ENCODE results near the gene MBD5. TPM values are rescaled to one million over a fixed set of nuclear protein-coding genes. Genes with fewer than 3 reads are reported as not detected.
"Not testable (repeated sequence)": the region's sequence is repeated elsewhere in the genome, so short reads cannot be mapped to it uniquely, and the experiment has no call there.

The MBD5 gene
- polyA plus RNA-seq (2013, experiment 1 of 2) = 13.4 TPM
- 13.3 TPM for polyA plus RNA-seq (2013, experiment 2 of 2)

DNA sequence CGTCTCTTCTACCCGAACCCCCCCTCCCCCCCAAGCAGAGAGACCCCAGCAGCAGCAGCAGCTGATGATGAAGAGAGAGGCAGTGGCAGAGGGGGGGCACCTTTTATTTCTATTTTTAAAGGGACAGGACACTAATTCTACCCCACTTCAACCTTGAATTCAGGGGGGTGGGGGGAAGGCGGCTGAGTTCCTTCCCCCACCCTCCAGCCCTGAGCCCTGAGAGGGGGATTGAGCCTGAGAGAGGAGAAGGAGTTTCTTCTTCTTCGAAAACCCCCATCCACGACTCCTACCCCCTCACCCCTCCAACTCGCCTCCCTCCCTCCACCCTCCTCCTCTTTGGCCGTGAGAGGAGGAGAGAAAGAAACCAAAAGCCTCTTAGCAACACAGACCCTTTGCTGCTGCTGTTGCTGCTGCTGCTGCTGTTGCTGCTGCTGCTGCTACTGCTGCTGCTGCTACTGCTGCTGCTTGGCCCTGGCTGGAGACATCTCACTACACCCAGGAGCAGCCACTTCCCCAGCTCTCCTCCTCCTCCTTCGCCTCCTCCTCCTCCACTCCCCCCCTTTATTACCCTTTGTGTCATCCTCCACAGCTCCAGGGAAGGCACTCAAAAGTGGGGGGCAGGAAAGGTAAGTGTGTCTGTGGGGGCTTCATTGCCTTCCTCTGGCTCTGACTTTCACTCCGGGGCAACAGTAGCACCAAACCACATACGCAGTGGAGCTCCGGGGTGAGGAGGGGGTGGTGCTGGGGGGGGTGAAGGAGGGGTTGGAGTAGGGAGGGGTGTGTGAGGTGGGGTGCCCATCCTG lies at the start of gene MBD5:
MBD5 (plus strand) TSS at position 33 of the 803 bp plus-strand sequence.
- WGBS = 2% methylated on average over 7 of the region's 11 CpGs

DNA sequence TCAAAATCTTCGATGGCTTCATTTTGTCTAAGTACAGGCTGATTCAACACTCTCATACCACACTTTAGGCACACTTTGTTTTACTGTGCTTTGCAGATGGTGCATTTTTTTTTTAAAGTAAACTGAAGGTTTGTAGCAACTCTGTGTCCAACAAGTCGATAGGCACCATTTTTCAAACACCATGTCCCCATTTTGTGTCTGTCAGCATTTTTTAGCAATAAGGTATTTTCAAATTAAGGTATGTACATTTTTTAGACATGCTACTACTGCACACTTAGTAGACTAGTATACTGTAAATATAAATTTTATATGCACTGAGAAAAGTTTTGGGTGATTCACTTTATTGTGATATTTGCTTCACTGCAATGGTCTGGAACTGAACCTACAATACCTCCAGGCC lies 44.8 kb upstream of the MBD5 start:
- Histone ChIP-seq H3K36me3 (ENCODE audit: insufficient read depth, low read length) (peaks cover 20% of the 10 kb centered on the region), H3K9me3 (ENCODE audit: insufficient read depth, low read depth, low read length) (no peaks in the 10 kb centered on the region), H3K27ac (ENCODE audit: low read depth, low read length) (no peak overlapping the region), H3K9ac (ENCODE audit: low read depth, low read length) (no peak overlapping the region), H3K4me3 (ENCODE audit: low read length) (no peak overlapping the region), H3K27me3 (ENCODE audit: insufficient read depth, low read length) (no peaks in the 10 kb centered on the region), H3K4me1 (ENCODE audit: insufficient read depth, low read length) (peaks cover 4% of the 10 kb centered on the region; the same call in 1 of the 2 replicates)
- WGBS = 96% methylated on average over 2 of the region's 2 CpGs

More for the DNA sequence above, at the start of gene MBD5:
- H3K27me3 ChIP-seq (ENCODE audit: insufficient read depth, low read length) = no peaks in the 10 kb centered on the region
- H3K9me3 ChIP-seq (ENCODE audit: insufficient read depth, low read depth, low read length) = no peaks in the 10 kb centered on the region
- peaks cover 30% of the 10 kb centered on the region for H3K4me1 ChIP-seq (ENCODE audit: insufficient read depth, low read length)
- peak within 1 kb of the TSS; percentile 89 for H3K9ac ChIP-seq (ENCODE audit: low read depth, low read length)
- H3K36me3 ChIP-seq (ENCODE audit: insufficient read depth, low read length) = 0 out of 2 replicates have a peak, but pooled peaks cover 3% of the 10 kb centered on the region
- H3K4me3 ChIP-seq (ENCODE audit: low read length) = peak within 1 kb of the TSS; percentile 98
- peak within 1 kb of the TSS; percentile 81 for H3K27ac ChIP-seq (ENCODE audit: low read depth, low read length)

DNA sequence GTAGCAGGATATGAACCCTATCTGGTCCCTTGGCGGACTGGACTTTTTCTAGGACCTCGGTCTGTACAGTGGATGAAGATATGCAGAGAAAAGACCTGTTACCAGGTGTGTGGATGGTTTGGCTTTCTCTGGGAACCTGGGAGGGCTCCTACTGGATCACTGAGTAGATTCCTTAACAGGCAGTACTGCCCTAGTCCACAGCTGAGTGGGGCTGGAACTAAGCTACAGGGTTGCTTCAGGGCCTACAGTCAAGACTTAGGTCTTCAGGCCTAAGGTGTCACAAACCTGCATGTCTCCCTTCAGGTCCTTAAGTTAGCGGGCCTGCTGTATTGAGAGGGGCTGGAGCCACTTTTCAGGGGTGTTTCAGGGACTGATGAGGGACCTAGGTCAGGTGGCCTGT lies 43.2 kb upstream of the MBD5 start:
- Histone ChIP-seq H3K9ac (ENCODE audit: low read depth, low read length) (no peak overlapping the region), H3K4me3 (ENCODE audit: low read length) (no peak overlapping the region), H3K36me3 (ENCODE audit: insufficient read depth, low read length) (peaks cover 9% of the 10 kb centered on the region), H3K9me3 (ENCODE audit: insufficient read depth, low read depth, low read length) (no peaks in the 10 kb centered on the region), H3K27me3 (ENCODE audit: insufficient read depth, low read length) (no peaks in the 10 kb centered on the region), H3K27ac (ENCODE audit: low read depth, low read length) (no peak overlapping the region), H3K4me1 (ENCODE audit: insufficient read depth, low read length) (peaks cover 4% of the 10 kb centered on the region; the same call in 1 of the 2 replicates)
- 95% methylated on average over 3 of the region's 3 CpGs for WGBS

DNA sequence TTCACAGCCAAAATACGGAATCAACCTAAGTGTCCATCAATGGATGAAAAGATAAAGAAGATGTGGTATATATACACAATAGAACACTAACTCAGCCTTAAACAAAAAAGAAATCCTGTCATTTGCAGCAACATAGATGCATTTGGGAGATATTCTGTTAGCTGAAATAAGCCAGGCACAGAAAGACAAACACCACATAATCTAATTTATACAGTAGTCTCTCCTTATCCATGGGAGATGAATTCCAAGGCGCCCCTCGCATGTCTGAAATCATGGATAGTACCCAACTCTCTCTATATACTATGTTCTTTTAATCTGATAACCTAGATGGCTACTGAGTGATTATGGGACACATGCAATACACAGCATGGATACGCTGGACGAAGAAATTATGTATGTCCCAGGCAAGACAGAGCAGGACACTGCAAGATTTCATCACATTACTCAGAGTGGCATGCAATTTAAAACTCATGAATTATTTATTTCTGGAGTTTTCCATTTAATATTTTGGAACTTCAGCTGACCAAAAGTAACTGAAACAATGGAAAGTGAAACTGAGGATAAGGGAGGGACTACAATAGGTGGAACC lies 39.9 kb upstream of the MBD5 start:
- Histone ChIP-seq H3K9ac (ENCODE audit: low read depth, low read length) (no peak overlapping the region), H3K4me1 (ENCODE audit: insufficient read depth, low read length) (no peaks in the 10 kb centered on the region), H3K4me3 (ENCODE audit: low read length) (no peak overlapping the region), H3K27me3 (ENCODE audit: insufficient read depth, low read length) (no peaks in the 10 kb centered on the region), H3K27ac (ENCODE audit: low read depth, low read length) (no peak overlapping the region), H3K36me3 (ENCODE audit: insufficient read depth, low read length) (no peaks in the 10 kb centered on the region), H3K9me3 (ENCODE audit: insufficient read depth, low read depth, low read length) (no peaks in the 10 kb centered on the region)
- WGBS = 100% methylated on average over 4 of the region's 5 CpGs

DNA sequence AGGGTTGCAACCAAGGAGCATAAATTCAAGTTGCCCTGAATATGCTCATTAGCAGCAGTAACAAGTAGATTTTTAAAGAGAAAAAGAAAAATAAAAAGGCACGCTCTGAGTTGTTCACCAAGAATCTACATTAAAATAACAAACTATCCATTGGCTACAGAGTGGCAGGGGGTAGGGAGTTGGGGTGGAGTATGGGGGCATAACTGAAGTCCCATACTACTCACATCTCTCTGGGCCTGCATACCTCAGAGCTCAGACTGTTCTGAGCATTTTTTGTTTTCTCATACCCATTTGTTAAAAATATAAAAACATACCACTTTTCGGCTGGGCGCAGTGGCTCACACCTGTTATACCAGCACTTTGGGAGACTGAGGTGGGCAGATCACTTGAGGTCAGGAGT lies 31.8 kb upstream of the MBD5 start:
- Histone ChIP-seq H3K9me3 (ENCODE audit: insufficient read depth, low read depth, low read length) (no peaks in the 10 kb centered on the region), H3K4me1 (ENCODE audit: insufficient read depth, low read length) (peaks cover 19% of the 10 kb centered on the region), H3K27me3 (ENCODE audit: insufficient read depth, low read length) (no peaks in the 10 kb centered on the region), H3K9ac (ENCODE audit: low read depth, low read length) (no peak overlapping the region), H3K4me3 (ENCODE audit: low read length) (no peak overlapping the region), H3K27ac (ENCODE audit: low read depth, low read length) (no peak overlapping the region; the same call in 1 of the 2 replicates), H3K36me3 (ENCODE audit: insufficient read depth, low read length) (no peaks in the 10 kb centered on the region)
- 89% methylated on average over 2 of the region's 3 CpGs for WGBS

DNA sequence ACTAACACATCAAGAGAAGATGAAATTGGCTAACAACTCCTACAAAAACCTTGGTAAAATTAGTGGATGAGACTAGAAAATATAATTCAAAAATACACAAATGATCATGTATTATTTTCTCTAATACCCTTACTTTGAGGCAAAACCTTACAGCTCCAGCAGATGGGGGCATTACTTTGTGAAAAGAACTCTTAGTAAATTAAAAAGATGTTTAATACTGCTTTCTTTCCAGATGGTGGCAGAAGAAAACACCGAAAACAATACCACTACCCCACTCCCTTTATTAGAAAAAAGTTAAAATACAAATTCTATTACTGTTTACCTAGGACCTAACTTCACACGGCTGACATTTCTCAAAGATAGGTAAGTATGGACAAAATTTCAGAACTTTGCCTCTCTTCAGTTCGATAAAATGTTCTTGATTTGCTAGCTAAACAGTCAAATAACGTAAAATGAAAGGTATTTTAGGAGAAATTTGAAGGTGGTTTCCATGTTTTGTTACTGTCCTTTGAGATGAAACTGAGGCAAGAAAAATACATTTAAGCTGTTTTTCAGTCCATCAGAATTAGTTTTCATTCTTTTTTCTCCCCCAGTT lies 31.0 kb upstream of the MBD5 start:
- no peak overlapping the region for H3K4me3 ChIP-seq (ENCODE audit: low read length)
- no peak overlapping the region for H3K9ac ChIP-seq (ENCODE audit: low read depth, low read length)
- peak overlapping the region; percentile 35; the same call in 1 of the 2 replicates for H3K27ac ChIP-seq (ENCODE audit: low read depth, low read length)
- 0 out of 2 replicates have a peak, but pooled peaks cover under 1% of the 10 kb centered on the region for H3K36me3 ChIP-seq (ENCODE audit: insufficient read depth, low read length)
- H3K4me1 ChIP-seq (ENCODE audit: insufficient read depth, low read length) = peaks cover 19% of the 10 kb centered on the region
- no peaks in the 10 kb centered on the region for H3K9me3 ChIP-seq (ENCODE audit: insufficient read depth, low read depth, low read length)
- no peaks in the 10 kb centered on the region for H3K27me3 ChIP-seq (ENCODE audit: insufficient read depth, low read length)
- 84% methylated on average over 3 of the region's 4 CpGs for WGBS

DNA sequence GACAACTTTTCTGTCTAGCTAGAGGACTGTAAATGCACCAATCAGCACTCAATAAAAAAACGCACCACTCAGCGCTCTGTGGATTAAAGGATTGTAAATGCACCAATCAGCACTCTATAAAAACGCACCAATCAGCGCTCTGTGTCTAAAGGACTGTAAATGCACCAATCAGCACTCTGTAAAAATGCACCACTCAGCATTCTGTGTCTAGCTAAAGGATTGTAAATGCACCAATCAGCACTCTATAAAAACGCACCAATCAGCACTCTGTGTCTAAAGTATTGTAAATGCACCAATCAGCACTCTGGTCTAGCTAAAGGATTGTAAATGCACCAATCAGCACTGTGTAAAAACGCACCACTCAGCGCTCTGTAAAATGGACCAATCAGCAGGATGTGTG lies 25.9 kb upstream of the MBD5 start:
- not testable (repeated sequence) for H3K4me3 ChIP-seq (ENCODE audit: low read length); H3K27me3 ChIP-seq (ENCODE audit: insufficient read depth, low read length); H3K9me3 ChIP-seq (ENCODE audit: insufficient read depth, low read depth, low read length); H3K27ac ChIP-seq (ENCODE audit: low read depth, low read length); H3K9ac ChIP-seq (ENCODE audit: low read depth, low read length)
- 93% methylated on average over 7 of the region's 7 CpGs for WGBS
- Histone ChIP-seq H3K4me1 (ENCODE audit: insufficient read depth, low read length) (peaks cover 18% of the 10 kb centered on the region), H3K36me3 (ENCODE audit: insufficient read depth, low read length) (peaks cover 27% of the 10 kb centered on the region)

DNA sequence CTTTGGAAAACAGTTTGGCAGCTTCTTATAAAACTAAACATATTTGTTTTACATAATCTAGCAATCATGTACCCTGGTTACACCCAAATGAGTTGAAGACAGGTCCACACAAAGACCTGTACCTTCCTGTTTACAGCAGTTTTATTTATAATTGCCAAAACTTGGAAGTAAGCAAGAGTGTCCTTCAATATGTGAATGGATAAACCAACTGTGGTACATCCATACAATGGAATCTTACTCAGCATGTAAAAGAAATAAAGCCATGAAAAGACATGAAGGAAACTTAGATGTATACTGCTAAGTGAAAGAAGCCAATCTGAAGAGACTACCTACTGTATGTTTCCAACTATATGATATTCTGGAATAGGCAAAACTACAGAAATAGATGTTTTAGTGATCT lies 24.1 kb upstream of the MBD5 start:
- Histone ChIP-seq H3K27ac (ENCODE audit: low read depth, low read length) (no peak overlapping the region), H3K9ac (ENCODE audit: low read depth, low read length) (no peak overlapping the region), H3K9me3 (ENCODE audit: insufficient read depth, low read depth, low read length) (peaks cover 9% of the 10 kb centered on the region; the same call in 1 of the 2 replicates), H3K36me3 (ENCODE audit: insufficient read depth, low read length) (peaks cover 27% of the 10 kb centered on the region), H3K4me1 (ENCODE audit: insufficient read depth, low read length) (peaks cover 26% of the 10 kb centered on the region), H3K27me3 (ENCODE audit: insufficient read depth, low read length) (no peaks in the 10 kb centered on the region), H3K4me3 (ENCODE audit: low read length) (no peak overlapping the region)

DNA sequence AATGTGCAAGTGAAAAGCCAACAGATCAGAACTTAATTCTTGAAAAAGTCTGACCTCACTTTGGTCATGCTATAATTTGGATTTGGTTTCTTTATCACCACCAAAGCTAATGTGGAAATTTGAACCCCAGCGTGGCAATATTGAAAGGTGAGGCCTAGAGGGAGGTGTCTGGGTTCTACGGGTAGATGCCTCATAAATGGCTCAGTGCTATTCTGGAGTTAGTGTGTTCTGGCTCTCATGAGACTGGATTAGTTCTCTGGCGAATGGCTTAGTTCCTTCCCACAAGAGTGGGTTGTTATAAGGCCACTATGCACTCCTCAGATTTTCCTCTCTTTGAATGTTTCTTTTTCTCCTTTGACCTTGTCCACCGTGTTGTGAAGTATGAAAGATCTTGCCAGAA lies 22.7 kb upstream of the MBD5 start:
- peaks cover 9% of the 10 kb centered on the region; the same call in 1 of the 2 replicates for H3K9me3 ChIP-seq (ENCODE audit: insufficient read depth, low read depth, low read length)
- WGBS = 98% methylated on average over 4 of the region's 4 CpGs
- H3K4me3 ChIP-seq (ENCODE audit: low read length) = no peak overlapping the region
- no peak overlapping the region for H3K27ac ChIP-seq (ENCODE audit: low read depth, low read length)
- H3K27me3 ChIP-seq (ENCODE audit: insufficient read depth, low read length) = no peaks in the 10 kb centered on the region
- no peak overlapping the region for H3K9ac ChIP-seq (ENCODE audit: low read depth, low read length)
- H3K4me1 ChIP-seq (ENCODE audit: insufficient read depth, low read length) = peaks cover 26% of the 10 kb centered on the region
- peaks cover 27% of the 10 kb centered on the region for H3K36me3 ChIP-seq (ENCODE audit: insufficient read depth, low read length)

DNA sequence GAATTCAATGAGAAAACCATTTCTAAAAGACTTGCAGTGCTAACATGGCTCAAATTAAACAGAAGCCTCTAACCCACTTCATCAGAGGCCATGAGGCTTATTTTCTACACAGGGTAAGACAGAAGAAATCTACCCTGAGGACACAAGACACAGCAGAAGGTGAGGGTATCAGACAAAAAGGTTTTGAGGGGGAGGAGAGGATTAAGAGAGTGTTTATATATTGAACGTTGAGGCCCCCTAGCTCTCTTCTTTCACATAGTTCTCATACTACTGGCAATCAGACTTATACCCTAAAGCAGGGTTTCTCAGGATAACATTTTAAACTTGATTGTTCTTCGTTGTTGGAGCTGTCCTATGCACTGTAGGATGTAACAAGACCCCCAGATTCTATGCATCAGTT lies 21.8 kb upstream of the MBD5 start:
- peaks cover 27% of the 10 kb centered on the region for H3K36me3 ChIP-seq (ENCODE audit: insufficient read depth, low read length)
- H3K9ac ChIP-seq (ENCODE audit: low read depth, low read length) = no peak overlapping the region
- no peak overlapping the region for H3K27ac ChIP-seq (ENCODE audit: low read depth, low read length)
- H3K27me3 ChIP-seq (ENCODE audit: insufficient read depth, low read length) = no peaks in the 10 kb centered on the region
- 84% methylated on average over 2 of the region's 2 CpGs for WGBS
- peaks cover 9% of the 10 kb centered on the region; the same call in 1 of the 2 replicates for H3K9me3 ChIP-seq (ENCODE audit: insufficient read depth, low read depth, low read length)
- peaks cover 26% of the 10 kb centered on the region for H3K4me1 ChIP-seq (ENCODE audit: insufficient read depth, low read length)
- H3K4me3 ChIP-seq (ENCODE audit: low read length) = no peak overlapping the region

DNA sequence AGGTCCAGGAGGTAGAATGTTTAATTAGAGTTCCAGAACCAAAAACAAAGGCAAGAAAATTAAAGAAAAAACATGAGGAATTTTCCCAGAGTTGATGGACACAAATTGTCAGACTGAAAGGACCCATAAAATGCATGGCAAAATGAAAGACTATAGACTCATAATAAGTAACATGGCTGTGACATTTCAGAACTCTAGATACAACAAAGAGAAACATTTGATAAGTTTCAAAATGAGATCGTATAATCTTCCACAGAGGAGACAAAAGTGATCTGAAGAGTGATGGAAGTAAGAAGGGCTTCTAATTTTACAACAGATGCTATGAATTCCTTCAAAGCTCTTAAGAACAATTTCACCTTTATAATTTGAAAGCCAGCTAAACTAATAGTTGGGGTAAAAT lies 20.8 kb upstream of the MBD5 start:
- peaks cover 25% of the 10 kb centered on the region for H3K36me3 ChIP-seq (ENCODE audit: insufficient read depth, low read length)
- H3K4me3 ChIP-seq (ENCODE audit: low read length) = no peak overlapping the region
- no peaks in the 10 kb centered on the region for H3K27me3 ChIP-seq (ENCODE audit: insufficient read depth, low read length)
- H3K4me1 ChIP-seq (ENCODE audit: insufficient read depth, low read length) = peaks cover 26% of the 10 kb centered on the region
- no peak overlapping the region for H3K9ac ChIP-seq (ENCODE audit: low read depth, low read length)
- peaks cover 9% of the 10 kb centered on the region; the same call in 1 of the 2 replicates for H3K9me3 ChIP-seq (ENCODE audit: insufficient read depth, low read depth, low read length)
- no peak overlapping the region for H3K27ac ChIP-seq (ENCODE audit: low read depth, low read length)
- no CpG with 5 or more reads among the region's 1 CpG for WGBS
